ENCODE measurements around the gene UCKL1.

DNA sequence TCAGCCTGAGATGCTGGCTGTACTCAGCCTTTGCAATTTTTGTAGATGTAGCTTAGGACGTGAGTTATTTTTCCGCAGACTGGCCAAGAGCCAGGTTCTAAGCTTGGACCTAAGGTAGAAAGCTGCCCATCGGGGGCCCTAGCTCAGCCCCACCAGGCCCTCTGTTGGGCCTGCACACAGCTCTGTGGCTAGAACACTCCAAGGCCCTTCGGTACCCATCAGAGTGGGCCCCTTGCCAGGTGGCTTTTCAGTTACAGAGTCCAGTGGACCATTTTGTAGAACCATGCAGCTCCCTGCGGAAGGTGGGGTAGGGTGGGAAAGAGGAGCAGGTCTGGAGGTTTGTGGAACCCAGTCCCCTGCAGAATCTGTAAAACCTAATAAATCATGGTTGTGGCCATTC is 22.6 kb downstream of the UCKL1 start:
- TF ChIP-seq, protein P1, sequence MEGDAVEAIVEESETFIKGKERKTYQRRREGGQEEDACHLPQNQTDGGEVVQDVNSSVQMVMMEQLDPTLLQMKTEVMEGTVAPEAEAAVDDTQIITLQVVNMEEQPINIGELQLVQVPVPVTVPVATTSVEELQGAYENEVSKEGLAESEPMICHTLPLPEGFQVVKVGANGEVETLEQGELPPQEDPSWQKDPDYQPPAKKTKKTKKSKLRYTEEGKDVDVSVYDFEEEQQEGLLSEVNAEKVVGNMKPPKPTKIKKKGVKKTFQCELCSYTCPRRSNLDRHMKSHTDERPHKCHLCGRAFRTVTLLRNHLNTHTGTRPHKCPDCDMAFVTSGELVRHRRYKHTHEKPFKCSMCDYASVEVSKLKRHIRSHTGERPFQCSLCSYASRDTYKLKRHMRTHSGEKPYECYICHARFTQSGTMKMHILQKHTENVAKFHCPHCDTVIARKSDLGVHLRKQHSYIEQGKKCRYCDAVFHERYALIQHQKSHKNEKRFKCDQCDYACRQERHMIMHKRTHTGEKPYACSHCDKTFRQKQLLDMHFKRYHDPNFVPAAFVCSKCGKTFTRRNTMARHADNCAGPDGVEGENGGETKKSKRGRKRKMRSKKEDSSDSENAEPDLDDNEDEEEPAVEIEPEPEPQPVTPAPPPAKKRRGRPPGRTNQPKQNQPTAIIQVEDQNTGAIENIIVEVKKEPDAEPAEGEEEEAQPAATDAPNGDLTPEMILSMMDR (IDR thresholded peaks at IDR 0.05), result no peak
- TF ChIP-seq POLR2A (IDR thresholded peaks at IDR 0.05), result no peak
